ENCODE measurements around the gene TAGAP. TPM values are rescaled to one million over a fixed set of nuclear protein-coding genes. Genes with fewer than 3 reads are reported as not detected.
A peak's percentile ranks its signal among the peaks of the same experiment; 100 is the strongest.

Gene TAGAP
- total and polyA plus RNA-seq, 2 of the 8 experiments (the other 6 are each of a cell fraction or from before 2014, with no cell fraction given) = not detected

DNA sequence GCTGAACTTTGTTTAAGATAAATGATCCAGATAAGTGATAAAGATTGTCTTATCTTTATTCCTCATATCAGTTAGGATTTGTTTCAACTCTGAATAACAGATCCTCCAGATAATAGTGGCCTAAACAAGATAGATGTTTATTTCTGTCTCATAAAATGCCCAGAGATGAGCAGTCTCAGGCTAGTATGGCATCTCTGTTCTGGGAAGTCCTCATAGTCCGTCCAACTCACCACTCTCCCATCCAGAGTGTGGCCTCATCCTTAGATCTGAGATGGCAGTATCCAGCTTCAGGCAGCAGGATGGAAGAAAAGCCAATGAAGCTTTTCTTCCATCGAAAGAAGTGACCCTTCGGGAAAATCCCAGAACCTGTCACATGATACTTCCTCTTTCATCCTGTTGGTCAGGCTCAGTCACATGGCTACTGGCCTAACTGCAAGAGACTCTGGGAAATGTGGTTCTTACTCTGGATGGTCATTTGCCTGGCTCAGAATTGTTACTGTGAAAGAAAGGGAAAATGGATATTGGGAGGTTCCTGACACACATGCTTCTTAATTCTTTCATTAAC, 29.4 kb upstream of the TAGAP start (continued):
- no peak for TF ChIP-seq FOSL1 (IDR thresholded peaks at IDR 0.05; ENCODE audit: insufficient read depth, low read depth, low read length)
- TF ChIP-seq CBX5 (IDR thresholded peaks at IDR 0.05; ENCODE audit: low read depth, low read length) = no peak
- TF ChIP-seq SIX5 (IDR thresholded peaks at IDR 0.05; ENCODE audit: low read depth, low read length) = peak; percentile 64
- TF ChIP-seq, protein P1, sequence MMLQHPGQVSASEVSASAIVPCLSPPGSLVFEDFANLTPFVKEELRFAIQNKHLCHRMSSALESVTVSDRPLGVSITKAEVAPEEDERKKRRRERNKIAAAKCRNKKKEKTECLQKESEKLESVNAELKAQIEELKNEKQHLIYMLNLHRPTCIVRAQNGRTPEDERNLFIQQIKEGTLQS (IDR thresholded peaks at IDR 0.05; ENCODE audit: insufficient read depth, low read depth, low read length) = peak; percentile 98
- TF ChIP-seq SP4 (IDR thresholded peaks at IDR 0.05; ENCODE audit: low read length) = peak; percentile 76; the same call in 1 of the 2 replicates
- no peak for TF ChIP-seq KDM1A (IDR thresholded peaks at IDR 0.05; ENCODE audit: borderline replicate concordance, low read length)
- TF ChIP-seq EP300 (IDR thresholded peaks at IDR 0.05; ENCODE audit: borderline replicate concordance in 1 of 2, low read depth in 2 of 2, low read length in 2 of 2) = no peak
- TF ChIP-seq SAP30 (IDR thresholded peaks at IDR 0.05; ENCODE audit: insufficient read depth, insufficient replicate concordance, low read length) = no peak
- no peak for TF ChIP-seq SUZ12 (IDR thresholded peaks at IDR 0.05; ENCODE audit: low read length)
- TF ChIP-seq, protein P2, sequence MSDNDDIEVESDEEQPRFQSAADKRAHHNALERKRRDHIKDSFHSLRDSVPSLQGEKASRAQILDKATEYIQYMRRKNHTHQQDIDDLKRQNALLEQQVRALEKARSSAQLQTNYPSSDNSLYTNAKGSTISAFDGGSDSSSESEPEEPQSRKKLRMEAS (IDR thresholded peaks at IDR 0.05) = peak; percentile 47
- peak; percentile 78 for TF ChIP-seq CHD2 (IDR thresholded peaks at IDR 0.05; ENCODE audit: low read length)
- TF ChIP-seq POLR2A (IDR thresholded peaks at IDR 0.05; ENCODE audit: control extremely low read depth in 1 of 2, low read depth in 2 of 2, low read length in 2 of 2) = peak in 1 of 2 experiments; percentile 41; a peak in 1 of 3 replicates
- 0 out of 2 replicates have a peak, but pooled peaks have one; percentile 40 for TF ChIP-seq TAF1 (IDR thresholded peaks at IDR 0.05; ENCODE audit: low read depth, low read length)
- TF ChIP-seq NANOG (IDR thresholded peaks at IDR 0.05; ENCODE audit: insufficient read depth, low read depth, low read length, poor library complexity, severe bottlenecking) = no peak
- no peak for TF ChIP-seq CBX8 (IDR thresholded peaks at IDR 0.05; ENCODE audit: borderline replicate concordance, low read depth, low read length)
- TF ChIP-seq TAF7 (optimal IDR thresholded peaks at IDR 0.05; ENCODE audit: borderline replicate concordance, low read depth, low read length) = no peak
- no peak for TF ChIP-seq CHD1 (IDR thresholded peaks at IDR 0.05; ENCODE audit: low read depth, low read length)
- no peak for TF ChIP-seq ZNF274 (IDR thresholded peaks at IDR 0.05; ENCODE audit: borderline replicate concordance, extremely low read depth, low read length)
- TF ChIP-seq EZH2 (IDR thresholded peaks at IDR 0.05; ENCODE audit: low read depth, low read length, severe bottlenecking) = no peak
- no peak for TF ChIP-seq SIN3A (conservative IDR thresholded peaks at IDR 0.05 in 1 of 2, IDR thresholded peaks at IDR 0.05 in 1 of 2; ENCODE audit: low read depth in 1 of 2, low read length in 2 of 2)
- TF ChIP-seq PHF8 (conservative IDR thresholded peaks at IDR 0.05; ENCODE audit: low read depth, low read length) = no peak
- TF ChIP-seq JUND (IDR thresholded peaks at IDR 0.05; ENCODE audit: low read length) = no peak
- TF ChIP-seq, protein P3, sequence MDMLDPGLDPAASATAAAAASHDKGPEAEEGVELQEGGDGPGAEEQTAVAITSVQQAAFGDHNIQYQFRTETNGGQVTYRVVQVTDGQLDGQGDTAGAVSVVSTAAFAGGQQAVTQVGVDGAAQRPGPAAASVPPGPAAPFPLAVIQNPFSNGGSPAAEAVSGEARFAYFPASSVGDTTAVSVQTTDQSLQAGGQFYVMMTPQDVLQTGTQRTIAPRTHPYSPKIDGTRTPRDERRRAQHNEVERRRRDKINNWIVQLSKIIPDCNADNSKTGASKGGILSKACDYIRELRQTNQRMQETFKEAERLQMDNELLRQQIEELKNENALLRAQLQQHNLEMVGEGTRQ (IDR thresholded peaks at IDR 0.05; ENCODE audit: low read length) = peak; percentile 99
